NCI-H446 treated with DMSO at 0.1 percent for 48 hours (cell line): Measurements from ENCODE around the gene SPATS2L.

Source experiments
- DNase-seq: peaks from one replicate; lab custom pipeline; 2025; lab: John Stamatoyannopoulos, UW

SPATS2L gene

GRCh38 chr2:200348897-200349563 is 42.5 kb downstream of the SPATS2L start:
- no peak for DNase-seq

- DNase-seq: no peak
These were observed 43.4 kb downstream of the SPATS2L start for GRCh38 chr2:200349868-200350267.

- no peak for DNase-seq
These were observed 44.4 kb downstream of the SPATS2L start for GRCh38 chr2:200350850-200351285.

- no peak for DNase-seq
These were observed 45.3 kb downstream of the SPATS2L start for GRCh38 chr2:200351815-200352214.

- no peak for DNase-seq
These were observed 46.1 kb downstream of the SPATS2L start for GRCh38 chr2:200352636-200353035.

- DNase-seq: no peak
These were observed 46.6 kb downstream of the SPATS2L start for GRCh38 chr2:200353120-200353519.

- no peak for DNase-seq
These were observed 47.4 kb downstream of the SPATS2L start for GRCh38 chr2:200353874-200354273.

GRCh38 chr2:200354833-200355751 is 48.6 kb downstream of the SPATS2L start:
- no peak for DNase-seq

- no peak for DNase-seq
These were observed 49.8 kb downstream of the SPATS2L start for GRCh38 chr2:200356321-200356720.

GRCh38 chr2:200356857-200357384 is 50.4 kb downstream of the SPATS2L start:
- DNase-seq: no peak

GRCh38 chr2:200357845-200358244 is 51.4 kb downstream of the SPATS2L start:
- DNase-seq: no peak

GRCh38 chr2:200359552-200359951 is 53.1 kb downstream of the SPATS2L start:
- no peak for DNase-seq

- DNase-seq: no peak
These were observed 53.9 kb downstream of the SPATS2L start for GRCh38 chr2:200360364-200360763.

GRCh38 chr2:200362202-200362917 is 55.9 kb downstream of the SPATS2L start:
- no peak for DNase-seq

- DNase-seq: no peak
These were observed 56.8 kb downstream of the SPATS2L start for GRCh38 chr2:200363279-200363678.

GRCh38 chr2:200364142-200364541 is 57.6 kb downstream of the SPATS2L start:
- DNase-seq: no peak

GRCh38 chr2:200364620-200365019 is 58.1 kb downstream of the SPATS2L start:
- no peak for DNase-seq

- DNase-seq: no peak
These were observed 58.7 kb downstream of the SPATS2L start for GRCh38 chr2:200365209-200365608.

- no peak for DNase-seq
These were observed 60.7 kb downstream of the SPATS2L start for GRCh38 chr2:200367155-200367554.

- no peak for DNase-seq
These were observed 63.4 kb downstream of the SPATS2L start for GRCh38 chr2:200369886-200370285.

GRCh38 chr2:200373231-200373630 is 66.7 kb downstream of the SPATS2L start:
- DNase-seq: no peak

- no peak for DNase-seq
These were observed 67.5 kb downstream of the SPATS2L start for GRCh38 chr2:200373973-200374416.
